Karpas-422 (cell line): ENCODE measurements around the gene KRT28. TPM values are rescaled to one million over a fixed set of nuclear protein-coding genes. Genes with fewer than 3 reads are reported as not detected.
"Not testable (repeated sequence)": the region's sequence is repeated elsewhere in the genome, so short reads cannot be mapped to it uniquely, and the experiment has no call there.

Experiments
- DNase-seq: peaks from one replicate; pipeline ENCODE4 v3.0.0-alpha.2; 2015
- H2AFZ ChIP-seq: fragments of 200-600 bp; sonication (generic); 2 replicates; pipeline ENCODE4 v1.6.1; 2014; ENCODE audit warnings: antibody characterized with exemption, low read length, mixed read lengths
- H3K27ac ChIP-seq: fragments of 200-600 bp; sonication (generic); 2 replicates; pipeline ENCODE4 v1.5.1; 2014; ENCODE audit warnings: mild to moderate bottlenecking, low read length, moderate library complexity
- H3K27me3 ChIP-seq: fragments of 200-600 bp; sonication (generic); 2 replicates; pipeline ENCODE4 v1.6.1; 2014; ENCODE audit warnings: low read length, mixed read lengths
- H3K36me3 ChIP-seq: fragments of 200-600 bp; sonication (generic); 2 replicates; pipeline ENCODE4 v1.6.1; 2014; ENCODE audit warnings: low read length, mixed read lengths; ENCODE audit not compliant: insufficient read depth
- H3K4me1 ChIP-seq: fragments of 200-600 bp; sonication (generic); 2 replicates; pipeline ENCODE4 v1.6.1; 2014; ENCODE audit warnings: mild to moderate bottlenecking, low read length, mixed read lengths
- H3K4me2 ChIP-seq: fragments of 200-600 bp; sonication (generic); 2 replicates; pipeline ENCODE4 v1.6.1; 2014; ENCODE audit warnings: low read length, low read depth, mild to moderate bottlenecking; ENCODE audit not compliant: poor library complexity, severe bottlenecking
- H3K4me3 ChIP-seq: fragments of 200-600 bp; sonication (generic); 2 replicates; pipeline ENCODE4 v1.5.1; 2014; ENCODE audit warnings: mild to moderate bottlenecking, antibody characterized with exemption, low read length, mixed read lengths
- H3K79me2 ChIP-seq: fragments of 200-600 bp; sonication (generic); 2 replicates; pipeline ENCODE4 v1.6.1; 2014; ENCODE audit warnings: mild to moderate bottlenecking, low read length, mixed read lengths
- H3K9ac ChIP-seq: fragments of 200-600 bp; sonication (generic); 2 replicates; pipeline ENCODE4 v1.6.0; 2014; ENCODE audit warnings: low read length
- H3K9me2 ChIP-seq: fragments of 200-600 bp; sonication (generic), shearing (Covaris generic); replicated peaks from 2 replicates; pipeline ENCODE4 v1.6.0; 2014; ENCODE audit warnings: mild to moderate bottlenecking, low read length, moderate library complexity; ENCODE audit not compliant: insufficient read depth
- H3K9me3 ChIP-seq: fragments of 300-700, 200-600 bp; sonication (generic); 2 replicates; pipeline ENCODE4 v1.6.1; 2014; ENCODE audit warnings: low read length, mixed read lengths
- H4K20me1 ChIP-seq: fragments of 200-600 bp; sonication (generic); 2 replicates; pipeline ENCODE4 v1.6.1; 2014; ENCODE audit warnings: mild to moderate bottlenecking, antibody characterized with exemption, low read length, low read depth; ENCODE audit not compliant: insufficient read depth
- total RNA-seq: library from RNA; depleted of rRNA; stranded (reverse); fragments of >200 nt; shearing (Covaris generic); gene quantifications from 2 replicates; pipeline ENCODE4 v1.2.3, GENCODE V29; 2014; ENCODE audit warnings: low replicate concordance

The KRT28 gene
- total RNA-seq, 1 experiment from 2014 or later: not detected

DNA sequence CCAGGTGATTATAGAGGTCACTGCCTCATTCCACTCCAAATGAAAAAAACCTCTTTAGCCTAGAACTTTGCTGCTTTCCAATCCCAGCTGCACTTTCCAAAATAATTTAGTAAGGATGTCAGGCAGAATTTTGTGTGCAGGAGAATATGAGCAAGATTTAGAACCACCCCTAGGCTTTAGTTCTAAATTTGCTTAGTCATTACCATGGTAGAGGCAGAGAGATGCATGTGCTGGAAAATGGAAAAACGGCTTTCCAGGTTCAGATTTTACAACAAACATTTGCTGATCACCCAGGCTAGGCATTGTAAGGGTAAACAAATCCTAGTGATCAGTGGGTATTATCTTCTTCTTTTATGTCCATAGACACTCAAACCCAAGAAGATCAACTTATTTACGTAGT, 34.1 kb downstream of the KRT28 start:
- H3K9ac ChIP-seq: no peak overlapping the region
- H3K4me1 ChIP-seq: no peaks in the 10 kb centered on the region
- H3K9me3 ChIP-seq: peaks cover 5% of the 10 kb centered on the region
- no peak overlapping the region for H3K4me3 ChIP-seq
- peaks cover 6% of the 10 kb centered on the region; the same call in 1 of the 2 replicates for H3K27me3 ChIP-seq
- no peak overlapping the region for H2AFZ ChIP-seq
- H4K20me1 ChIP-seq: no peaks in the 10 kb centered on the region
- no peak overlapping the region for H3K4me2 ChIP-seq
- H3K9me2 ChIP-seq: no peaks in the 10 kb centered on the region
- H3K27ac ChIP-seq: no peak overlapping the region
- H3K36me3 ChIP-seq: no peaks in the 10 kb centered on the region
- no peaks in the 10 kb centered on the region for H3K79me2 ChIP-seq
- no peak for DNase-seq

DNA sequence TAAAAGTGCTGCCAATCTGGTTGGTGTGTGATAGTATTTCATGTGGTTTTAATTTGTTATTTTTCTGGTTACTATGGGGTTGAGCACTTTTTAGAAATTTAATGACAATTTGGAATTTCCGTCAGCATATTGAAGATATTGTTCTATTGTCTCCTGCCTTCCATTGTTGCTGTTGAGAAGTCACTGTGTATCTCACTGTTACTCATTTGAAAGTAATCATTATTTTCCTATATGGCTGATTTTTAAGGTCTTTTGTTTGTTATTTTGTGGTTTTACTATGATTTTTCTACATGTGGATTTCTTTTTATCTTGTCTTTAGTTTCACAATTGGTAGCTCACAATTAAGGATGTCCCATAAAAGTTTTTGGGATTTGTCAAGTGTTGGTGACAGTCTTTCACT, 36.0 kb downstream of the KRT28 start:
- H3K4me3 ChIP-seq: no peak overlapping the region
- no peak overlapping the region for H3K4me2 ChIP-seq
- H3K36me3 ChIP-seq: no peaks in the 10 kb centered on the region
- peaks cover 6% of the 10 kb centered on the region; the same call in 1 of the 2 replicates for H3K27me3 ChIP-seq
- H3K9me3 ChIP-seq: peaks cover 13% of the 10 kb centered on the region
- no peak overlapping the region for H2AFZ ChIP-seq
- H4K20me1 ChIP-seq: no peaks in the 10 kb centered on the region
- no peaks in the 10 kb centered on the region for H3K79me2 ChIP-seq
- no peak overlapping the region for H3K9ac ChIP-seq
- no peak for DNase-seq
- no peaks in the 10 kb centered on the region for H3K9me2 ChIP-seq
- H3K4me1 ChIP-seq: no peaks in the 10 kb centered on the region
- no peak overlapping the region for H3K27ac ChIP-seq

- H3K9ac ChIP-seq: no peak overlapping the region
- H3K4me1 ChIP-seq: no peaks in the 10 kb centered on the region
- no peaks in the 10 kb centered on the region for H3K9me2 ChIP-seq
- H3K79me2 ChIP-seq: no peaks in the 10 kb centered on the region
- H3K9me3 ChIP-seq: peaks cover 15% of the 10 kb centered on the region
- no peaks in the 10 kb centered on the region for H4K20me1 ChIP-seq
- no peak for DNase-seq
- H3K36me3 ChIP-seq: no peaks in the 10 kb centered on the region
- H3K27ac ChIP-seq: no peak overlapping the region
- no peak overlapping the region for H2AFZ ChIP-seq
- no peak overlapping the region for H3K4me3 ChIP-seq
- H3K27me3 ChIP-seq: peaks cover 6% of the 10 kb centered on the region; the same call in 1 of the 2 replicates
- no peak overlapping the region for H3K4me2 ChIP-seq
Observed at GRCh38 chr17:40760105-40761016, 39.4 kb downstream of the KRT28 start.

- DNase-seq: no peak
- no peak within 1 kb of the TSS for H3K27ac ChIP-seq
Observed at GRCh38 chr17:40755231-40755630, 44.5 kb downstream of the KRT28 start, which contains the start of gene KRT25. Gene KRT25 (minus strand): TSS chr17:40755331. CDS start chr17:40755271, 60 bp downstream.

GRCh38 chr17:40753804-40754203, 46.0 kb downstream of the KRT28 start:
- H2AFZ ChIP-seq: no peak overlapping the region
- no peaks in the 10 kb centered on the region for H3K9me2 ChIP-seq
- no peak for DNase-seq
- H3K4me3 ChIP-seq: no peak overlapping the region
- no peak overlapping the region for H3K4me2 ChIP-seq
- H3K9ac ChIP-seq: no peak overlapping the region
- H3K27ac ChIP-seq: no peak overlapping the region
- peaks cover 3% of the 10 kb centered on the region; the same call in 1 of the 2 replicates for H3K9me3 ChIP-seq
- no peaks in the 10 kb centered on the region for H4K20me1 ChIP-seq
- H3K27me3 ChIP-seq: no peaks in the 10 kb centered on the region
- no peaks in the 10 kb centered on the region for H3K79me2 ChIP-seq
- no peaks in the 10 kb centered on the region for H3K36me3 ChIP-seq
- H3K4me1 ChIP-seq: no peaks in the 10 kb centered on the region

More at GRCh38 chr17:40755231-40755630, 44.5 kb downstream of the KRT28 start, which contains the start of gene KRT25:
- H3K9me2 ChIP-seq: no peaks in the 10 kb centered on the region
- no peaks in the 10 kb centered on the region for H3K27me3 ChIP-seq
- no peak within 1 kb of the TSS for H3K4me2 ChIP-seq
- no peaks in the 10 kb centered on the region for H3K36me3 ChIP-seq
- peaks cover 6% of the 10 kb centered on the region for H3K9me3 ChIP-seq
- H3K4me1 ChIP-seq: no peaks in the 10 kb centered on the region
- H3K79me2 ChIP-seq: no peaks in the 10 kb centered on the region
- H4K20me1 ChIP-seq: no peaks in the 10 kb centered on the region
- H3K9ac ChIP-seq: no peak within 1 kb of the TSS
- H2AFZ ChIP-seq: no peak within 1 kb of the TSS
- H3K4me3 ChIP-seq: no peak within 1 kb of the TSS

DNA sequence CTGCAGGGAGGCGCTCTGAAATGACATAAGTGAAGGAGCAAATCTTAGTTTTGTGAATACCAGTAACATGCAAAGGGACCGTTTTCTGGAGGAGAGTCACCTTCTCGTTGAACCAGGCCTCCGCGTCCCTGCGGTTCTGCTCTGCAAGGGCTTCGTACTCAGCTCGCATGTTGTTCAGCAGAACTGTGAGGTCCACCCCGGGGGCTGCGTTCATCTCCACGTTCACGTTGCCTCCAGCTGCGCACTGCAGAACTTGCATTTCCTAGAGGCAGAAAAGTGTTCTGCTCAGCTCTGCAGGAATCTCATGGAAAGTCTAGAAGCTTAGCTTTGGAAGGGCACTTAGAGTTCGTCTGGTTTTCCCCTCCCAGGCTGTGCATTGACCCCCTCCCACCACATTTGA, 48.7 kb downstream of the KRT28 start:
- H3K9me3 ChIP-seq: no peaks in the 10 kb centered on the region
- no peak for DNase-seq
- H3K27ac ChIP-seq: no peak overlapping the region

GRCh38 chr17:40750391-40750790, 49.4 kb downstream of the KRT28 start:
- Histone ChIP-seq H3K4me1 (no peaks in the 10 kb centered on the region), H3K9me2 (no peaks in the 10 kb centered on the region), H3K27ac (no peak overlapping the region), H3K4me3 (no peak overlapping the region), H2AFZ (no peak overlapping the region), H3K9me3 (no peaks in the 10 kb centered on the region), H3K36me3 (no peaks in the 10 kb centered on the region), H3K27me3 (no peaks in the 10 kb centered on the region), H3K9ac (no peak overlapping the region), H4K20me1 (no peaks in the 10 kb centered on the region), H3K4me2 (no peak overlapping the region), H3K79me2 (no peaks in the 10 kb centered on the region)
- DNase-seq: no peak

More for the DNA sequence above, 48.7 kb downstream of the KRT28 start:
- no peak overlapping the region for H3K4me3 ChIP-seq
- no peak overlapping the region for H3K4me2 ChIP-seq
- no peaks in the 10 kb centered on the region for H3K4me1 ChIP-seq
- no peak overlapping the region for H2AFZ ChIP-seq
- H3K36me3 ChIP-seq: no peaks in the 10 kb centered on the region
- no peaks in the 10 kb centered on the region for H3K27me3 ChIP-seq
- H3K9me2 ChIP-seq: no peaks in the 10 kb centered on the region
- no peaks in the 10 kb centered on the region for H3K79me2 ChIP-seq
- H3K9ac ChIP-seq: no peak overlapping the region
- no peaks in the 10 kb centered on the region for H4K20me1 ChIP-seq

GRCh38 chr17:40748666-40749065, 51.1 kb downstream of the KRT28 start:
- not testable (repeated sequence) for H3K27ac ChIP-seq, H2AFZ ChIP-seq, H3K4me3 ChIP-seq, H3K79me2 ChIP-seq, DNase-seq, H3K9ac ChIP-seq, H3K27me3 ChIP-seq, H3K4me2 ChIP-seq, H3K4me1 ChIP-seq, H4K20me1 ChIP-seq, H3K36me3 ChIP-seq, H3K9me2 ChIP-seq, H3K9me3 ChIP-seq
